D721Med (cell line): ENCODE results near the gene TMA7B.

Source experiments
- DNase-seq: peaks from one replicate; pipeline ENCODE4 v3.0.0; 2011; ENCODE audit warnings: low spot score; ENCODE audit not compliant: insufficient read length
- FAIRE-seq: peaks from 2 replicates; lab custom pipeline; 2011; peaks lifted over from hg19 to GRCh38; lab: Jason Lieb, UNC
- CTCF ChIP-seq: IDR thresholded peaks from 2 replicates; pipeline ENCODE4 v1.5.1; 2012; ENCODE audit warnings: mild to moderate bottlenecking, control low read depth; ENCODE audit not compliant: insufficient read depth; ENCODE audit errors: missing control alignments

Gene TMA7B

GRCh38 chr22:39966470-39966869, 6.3 kb downstream of the TMA7B start:
- FAIRE-seq (no peak), DNase-seq (no peak)

GRCh38 chr22:39967103-39967829, 7.1 kb downstream of the TMA7B start:
- no peak for FAIRE-seq
- no peak for DNase-seq
- no peak for TF ChIP-seq CTCF

More at GRCh38 chr22:39966470-39966869, 6.3 kb downstream of the TMA7B start:
- TF ChIP-seq CTCF: no peak

- TF ChIP-seq CTCF: no peak
- FAIRE-seq (no peak), DNase-seq (no peak)
Measured at GRCh38 chr22:39967996-39968972, 8.1 kb downstream of the TMA7B start.

GRCh38 chr22:39970742-39971141, 10.5 kb downstream of the TMA7B start:
- DNase-seq (no peak), FAIRE-seq (no peak)
- no peak for TF ChIP-seq CTCF

GRCh38 chr22:39972641-39973040, 12.4 kb downstream of the TMA7B start:
- FAIRE-seq (no peak), DNase-seq (no peak)
- no peak for TF ChIP-seq CTCF

GRCh38 chr22:39973656-39974055, 13.5 kb downstream of the TMA7B start:
- FAIRE-seq (no peak), DNase-seq (no peak)
- no peak for TF ChIP-seq CTCF
